HCT116 (cell line): Measurements from ENCODE around the gene RHOBTB1. TPM values are rescaled to one million over a fixed set of nuclear protein-coding genes. Genes with fewer than 3 reads are reported as not detected.

Experiments
- ATAC-seq: fragments of 200-7000 bp; cut with Tn5 transposase; 2 replicates; pipeline ENCODE4 v1.9.1; 2020; ENCODE audit warnings: mild to moderate bottlenecking, moderate library complexity
- BruUV-seq: library from RNA; stranded (reverse); fragments of 400-500 nt; replicated peaks from 2 replicates; lab custom pipeline; 2021; lab: Mats Ljungman, UMichigan
- CTCF ChIA-PET: fragments of 300-600 bp; sonication (Branson Sonifier 250); formaldehyde crosslinking; loops from one replicate; lab custom pipeline; 2021; ENCODE audit warnings: antibody characterized with exemption; lab: Charles Lee
- POLR2A ChIA-PET: fragments of 300-600, 350-600 bp; sonication (Branson Sonifier 250); formaldehyde crosslinking; loops from one replicate; lab custom pipeline; 2021; ENCODE audit warnings: antibody characterized with exemption; lab: Charles Lee
- RAD21 ChIA-PET, 2 experiments: fragments of 300-600 bp; sonication (Branson Sonifier 250); formaldehyde crosslinking; loops; one replicate each; lab custom pipeline; 2023; ENCODE audit warnings: low total read pairs in 2 of 2; ENCODE audit not compliant: uncharacterized antibody in 2 of 2, unreplicated experiment in 2 of 2, low non-redundant PET in 1 of 2; lab: Charles Lee
- DNase-seq: peaks from one replicate; pipeline ENCODE4 v3.0.0-alpha.2; 2010; ENCODE audit warnings: low read depth, low spot score
- H2AFZ ChIP-seq: fragments of 200-600 bp; shearing (Covaris generic), sonication (generic); 2 replicates; pipeline ENCODE4 v1.6.1; 2017; ENCODE audit warnings: low read depth, mixed run types, mixed read lengths, antibody characterized with exemption, low read length; ENCODE audit not compliant: poor library complexity, severe bottlenecking
- H3K27ac ChIP-seq: 2 replicates; pipeline ENCODE4 v1.5.1; 2012; ENCODE audit warnings: low read depth, low read length
- H3K27me3 ChIP-seq: fragments of 200-600 bp; sonication (generic); 2 replicates; pipeline ENCODE4 v1.6.1; 2016; ENCODE audit warnings: mixed run types, low read length, mixed read lengths; ENCODE audit not compliant: insufficient read depth
- H3K36me3 ChIP-seq, 2 experiments: fragments of 200-500 bp in 1 of 2; fragments of 200-600 bp in 1 of 2; sonication (Bioruptor generic) in 1 of 2; sonication (generic) in 1 of 2; 2 replicates each; pipeline versions ENCODE4 v1.5.1 to v1.6.1; 2014 to 2016; ENCODE audit warnings: low read length in 2 of 2, inconsistent platforms in 1 of 2, mixed read lengths in 1 of 2, mixed run types in 1 of 2; ENCODE audit not compliant: insufficient read depth in 2 of 2, control insufficient read depth in 1 of 2
- H3K4me1 ChIP-seq, 2 experiments: fragments of 200-600 bp in 1 of 2; sonication (generic) in 1 of 2; 2 replicates each; pipeline versions ENCODE4 v1.5.1 to v1.6.1; 2012 to 2017; ENCODE audit warnings: low read length in 2 of 2, inconsistent platforms in 1 of 2, mild to moderate bottlenecking in 1 of 2, mixed read lengths in 1 of 2, mixed run types in 1 of 2, moderate library complexity in 1 of 2; ENCODE audit not compliant: insufficient read depth in 2 of 2, control insufficient read depth in 1 of 2
- H3K4me2 ChIP-seq: fragments of 200-600 bp; sonication (generic); 2 replicates; pipeline ENCODE4 v1.6.1; 2017; ENCODE audit warnings: mixed run types, low read length, mixed read lengths
- H3K4me3 ChIP-seq, 2 experiments: fragments of 200-600 bp in 1 of 2; sonication (generic) in 1 of 2; replicated peaks in 1 of 2; 2 replicates each; pipeline ENCODE4 v1.5.1; 2011 to 2016; ENCODE audit warnings: low read length in 2 of 2, control low read depth in 1 of 2, low read depth in 1 of 2, mild to moderate bottlenecking in 1 of 2, mixed read lengths in 1 of 2, mixed run types in 1 of 2
- H3K79me2 ChIP-seq: fragments of 200-600 bp; sonication (generic); 2 replicates; pipeline ENCODE4 v1.6.1; 2017; ENCODE audit warnings: mild to moderate bottlenecking, mixed run types, low read length, moderate library complexity, mixed read lengths; ENCODE audit not compliant: insufficient read depth
- H3K9ac ChIP-seq: fragments of 200-600 bp; sonication (generic); 2 replicates; pipeline ENCODE4 v1.6.1; 2016; ENCODE audit warnings: low read length, mixed read lengths
- H3K9me2 ChIP-seq: fragments of 200-600 bp; sonication (generic), shearing (Covaris generic); 2 replicates; pipeline ENCODE4 v1.6.1; 2017; ENCODE audit warnings: mixed run types, mild to moderate bottlenecking, moderate library complexity; ENCODE audit not compliant: insufficient read depth
- H3K9me3 ChIP-seq, 2 experiments: fragments of 200-500 bp in 1 of 2; fragments of 200-600 bp in 1 of 2; sonication (Bioruptor generic) in 1 of 2; sonication (generic) in 1 of 2; 2 replicates each; pipeline ENCODE4 v1.6.1; 2014 to 2017; ENCODE audit warnings: low read length in 2 of 2, mixed read lengths in 2 of 2, inconsistent platforms in 1 of 2, low read depth in 1 of 2, mild to moderate bottlenecking in 1 of 2, mixed run types in 1 of 2, moderate library complexity in 1 of 2; ENCODE audit not compliant: control insufficient read depth in 1 of 2, insufficient read depth in 1 of 2
- H4K20me1 ChIP-seq: fragments of 200-600 bp; sonication (generic), shearing (Covaris generic); 2 replicates; pipeline ENCODE4 v1.6.1; 2017; ENCODE audit warnings: mixed run types, mild to moderate bottlenecking, moderate library complexity; ENCODE audit not compliant: insufficient read depth
- ATF3 ChIP-seq: IDR thresholded peaks from 2 replicates; pipeline ENCODE4 v1.6.1; 2012
- CEBPB ChIP-seq: IDR thresholded peaks from 2 replicates; pipeline ENCODE4 v1.6.1; 2012; ENCODE audit warnings: low read depth
- EGR1 ChIP-seq: IDR thresholded peaks from 2 replicates; pipeline ENCODE4 v1.6.1; 2012; ENCODE audit warnings: low read depth
- ELF1 ChIP-seq: IDR thresholded peaks from 2 replicates; pipeline ENCODE4 v1.6.1; 2012; ENCODE audit warnings: low read depth, borderline replicate concordance
- EZH2 ChIP-seq: fragments of 200-600 bp; sonication (generic); IDR thresholded peaks from 2 replicates; pipeline ENCODE4 v1.6.1; 2017; ENCODE audit warnings: antibody characterized with exemption, mixed run types
- EZH2phosphoT487 ChIP-seq: fragments of 200-600 bp; IDR thresholded peaks from 2 replicates; pipeline ENCODE4 v1.6.1; 2018; ENCODE audit warnings: antibody characterized with exemption, borderline replicate concordance
- JUND ChIP-seq: IDR thresholded peaks from 2 replicates; pipeline ENCODE4 v1.6.1; 2012
- POLR2A ChIP-seq: IDR thresholded peaks from 2 replicates; pipeline ENCODE4 v1.7.0; 2011; ENCODE audit warnings: borderline replicate concordance; ENCODE audit not compliant: insufficient read depth, insufficient read length; ENCODE audit errors: extremely low read depth
- POLR2AphosphoS5 ChIP-seq: IDR thresholded peaks from 2 replicates; pipeline ENCODE4 v1.6.1; 2011; ENCODE audit warnings: mild to moderate bottlenecking, low read depth, low read length, moderate library complexity
- REST ChIP-seq: IDR thresholded peaks from 2 replicates; pipeline ENCODE4 v1.6.1; 2012; ENCODE audit warnings: low read depth
- SRF ChIP-seq: IDR thresholded peaks from 2 replicates; pipeline ENCODE4 v1.6.1; 2012; ENCODE audit warnings: low read depth
- ZNF274 ChIP-seq: fragments of 200-500 bp; sonication (Bioruptor generic); IDR thresholded peaks from 2 replicates; pipeline ENCODE4 v1.6.1; 2014; ENCODE audit warnings: mild to moderate bottlenecking, low read depth, low read length, inconsistent platforms
- intact Hi-C: fragments of 100-400 bp; cut with micrococcal nuclease; formaldehyde crosslinking; loops from 2 replicates; pipeline ENCODE4 v1.10.0; 2022
- total RNA-seq: library from RNA; stranded (reverse); gene quantifications from one replicate; pipeline ENCODE4 v1.2.1, GENCODE V29; 2021; ENCODE audit not compliant: unreplicated experiment
- TF ChIP-seq, protein P1 (sequence below): IDR thresholded peaks from 2 replicates; pipeline ENCODE4 v1.6.1; 2012

Gene RHOBTB1
- total RNA-seq, 1 experiment from 2014 or later = 1.6 TPM

DNA sequence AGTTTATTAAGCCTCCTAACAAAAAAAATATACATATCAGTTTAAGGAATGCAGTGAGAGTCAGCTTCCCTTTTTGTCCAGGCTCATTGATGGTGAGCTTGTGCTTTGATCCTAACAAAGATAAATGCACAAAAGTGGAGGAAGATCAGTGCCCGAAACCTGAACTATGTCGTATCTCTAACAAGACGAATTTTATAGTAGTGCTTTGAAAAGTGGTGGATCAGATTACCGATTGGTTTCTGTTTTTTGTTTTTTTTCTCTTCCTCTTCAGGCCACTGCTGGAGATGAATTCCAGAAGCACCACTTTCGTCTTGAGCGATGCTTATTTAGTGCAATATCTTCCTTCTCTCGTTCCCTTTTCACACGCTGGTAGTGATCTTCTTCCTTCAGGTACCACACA lies 72.8 kb downstream of the RHOBTB1 start:
- H3K36me3 ChIP-seq = no peaks in the 10 kb centered on the region
- ChIA-PET POLR2A (no interaction called here), RAD21 (no interaction called here), CTCF (no interaction called here)
- H3K9ac ChIP-seq = no peak overlapping the region
- DNase-seq = no peak
- H4K20me1 ChIP-seq = no peaks in the 10 kb centered on the region
- BruUV-seq = no TSS peak
- TF ChIP-seq ATF3 (no peak), POLR2A (no peak), EGR1 (no peak), REST (no peak), EZH2 (no peak), JUND (no peak), SRF (no peak), CEBPB (no peak), POLR2AphosphoS5 (no peak), ZNF274 (no peak), ELF1 (no peak), EZH2phosphoT487 (no peak)
- TF ChIP-seq, protein P1, sequence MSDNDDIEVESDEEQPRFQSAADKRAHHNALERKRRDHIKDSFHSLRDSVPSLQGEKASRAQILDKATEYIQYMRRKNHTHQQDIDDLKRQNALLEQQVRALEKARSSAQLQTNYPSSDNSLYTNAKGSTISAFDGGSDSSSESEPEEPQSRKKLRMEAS = no peak
- no peaks in the 10 kb centered on the region for H3K4me1 ChIP-seq
- H3K27me3 ChIP-seq = no peaks in the 10 kb centered on the region
- intact Hi-C loops = no loop called here
- H3K9me2 ChIP-seq = no peaks in the 10 kb centered on the region
- no peaks in the 10 kb centered on the region for H3K79me2 ChIP-seq
- no peak overlapping the region for H3K27ac ChIP-seq
- no peak overlapping the region for H3K4me2 ChIP-seq
- H2AFZ ChIP-seq = no peak overlapping the region
- no peak overlapping the region for H3K4me3 ChIP-seq
- no peaks in the 10 kb centered on the region for H3K9me3 ChIP-seq
- ATAC-seq = no peak
